ENCODE data around the gene BOC.

DNA sequence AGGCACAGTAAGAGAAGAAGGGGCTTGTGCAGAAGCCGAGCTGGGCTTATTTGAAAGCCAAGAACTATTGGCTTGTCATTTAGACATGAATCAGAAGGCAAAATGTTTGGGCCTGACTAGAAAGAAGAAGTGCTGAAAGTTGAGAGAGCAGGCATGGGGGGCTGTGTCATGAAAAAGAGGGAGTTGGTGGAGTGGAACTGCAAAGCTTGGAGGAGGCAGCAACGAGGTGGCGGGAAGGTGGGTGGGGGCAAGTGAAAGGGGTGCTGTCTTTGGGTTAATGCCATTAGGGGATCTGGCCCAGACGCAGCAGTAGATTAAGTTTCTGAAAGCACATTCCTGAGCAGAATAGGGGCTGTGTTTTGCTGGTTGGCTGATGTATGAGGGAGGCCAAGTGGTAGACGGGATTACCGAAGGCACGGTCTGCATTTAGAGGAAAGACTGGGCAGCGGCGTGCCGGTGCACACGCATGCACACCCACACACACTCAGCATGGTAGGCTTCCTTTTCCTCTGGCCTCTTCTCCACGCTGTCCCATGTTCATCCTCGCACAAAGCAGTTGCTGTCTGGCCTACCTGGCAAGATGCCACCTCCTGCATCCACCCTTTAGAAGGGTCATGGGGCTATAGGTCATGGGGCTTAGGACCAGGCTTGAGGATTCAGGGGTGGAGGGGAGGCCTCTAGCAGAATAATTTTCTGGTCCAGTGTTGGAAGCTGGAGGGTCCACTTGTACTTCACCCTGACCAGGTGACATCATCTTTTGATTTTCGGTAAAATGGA lies 43.0 kb downstream of the BOC start:
- TF ChIP-seq CTCF (IDR thresholded peaks at IDR 0.05) (no peak), POLR2AphosphoS5 (IDR thresholded peaks at IDR 0.05) (peak in 1 of 3 donors; percentile 17), POLR2A (IDR thresholded peaks at IDR 0.05) (no peak)

Data from breast epithelium (tissue), 3 donors.